Fibroblast of gingiva (primary cell): ENCODE data around the gene GAL3ST3.
"Not testable (repeated sequence)": the region's sequence is repeated elsewhere in the genome, so short reads cannot be mapped to it uniquely, and the experiment has no call there.

Experiments used
- DNase-seq: peaks from one replicate; pipeline ENCODE4 v3.0.0-alpha.2; 2011; ENCODE audit warnings: low read depth

GAL3ST3 gene, protein sequence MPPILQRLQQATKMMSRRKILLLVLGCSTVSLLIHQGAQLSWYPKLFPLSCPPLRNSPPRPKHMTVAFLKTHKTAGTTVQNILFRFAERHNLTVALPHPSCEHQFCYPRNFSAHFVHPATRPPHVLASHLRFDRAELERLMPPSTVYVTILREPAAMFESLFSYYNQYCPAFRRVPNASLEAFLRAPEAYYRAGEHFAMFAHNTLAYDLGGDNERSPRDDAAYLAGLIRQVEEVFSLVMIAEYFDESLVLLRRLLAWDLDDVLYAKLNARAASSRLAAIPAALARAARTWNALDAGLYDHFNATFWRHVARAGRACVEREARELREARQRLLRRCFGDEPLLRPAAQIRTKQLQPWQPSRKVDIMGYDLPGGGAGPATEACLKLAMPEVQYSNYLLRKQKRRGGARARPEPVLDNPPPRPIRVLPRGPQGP

DNA sequence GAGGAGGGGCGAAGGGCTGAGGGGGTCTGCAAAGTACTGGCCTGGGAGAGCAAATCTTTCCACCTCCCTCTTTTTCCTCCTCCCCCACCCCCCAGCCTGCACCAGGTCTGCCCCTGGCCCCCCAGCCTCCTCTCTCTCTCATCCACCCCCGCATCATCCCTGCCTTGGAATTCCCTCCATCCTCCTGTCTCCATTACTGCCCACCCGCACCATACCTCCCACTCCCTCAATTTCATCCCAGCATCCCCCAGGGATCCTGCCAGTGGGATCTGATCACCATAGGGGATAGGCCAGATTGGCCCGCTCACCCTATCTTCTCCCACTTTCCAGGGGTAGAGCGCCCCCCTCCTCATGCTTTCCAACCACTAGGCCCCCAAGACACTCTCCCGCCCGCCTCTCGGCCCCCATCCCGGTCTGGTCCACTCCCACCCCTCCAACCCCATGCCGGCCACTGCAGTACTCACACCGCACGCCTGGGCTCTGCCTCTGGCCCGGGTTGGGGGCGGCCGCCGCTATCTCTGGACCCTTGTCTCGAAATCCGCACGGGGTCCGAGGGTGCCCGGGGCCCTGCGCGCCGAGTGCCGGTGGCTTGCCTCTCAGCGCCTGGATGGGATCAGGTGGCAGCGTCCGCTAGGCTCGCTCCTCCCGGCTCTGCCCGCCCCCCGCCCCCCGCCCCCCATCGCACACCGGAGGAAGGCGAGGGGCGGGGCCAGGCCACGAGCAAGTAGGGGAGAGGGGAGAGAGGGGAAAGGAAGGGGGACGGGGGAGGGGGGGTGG, at the start of gene GAL3ST3:
GAL3ST3 (minus strand) TSS at position 615 of the 777 bp plus-strand sequence. CDS start 3,746 bp downstream, outside the sequence.
- DNase-seq, result no peak

DNA sequence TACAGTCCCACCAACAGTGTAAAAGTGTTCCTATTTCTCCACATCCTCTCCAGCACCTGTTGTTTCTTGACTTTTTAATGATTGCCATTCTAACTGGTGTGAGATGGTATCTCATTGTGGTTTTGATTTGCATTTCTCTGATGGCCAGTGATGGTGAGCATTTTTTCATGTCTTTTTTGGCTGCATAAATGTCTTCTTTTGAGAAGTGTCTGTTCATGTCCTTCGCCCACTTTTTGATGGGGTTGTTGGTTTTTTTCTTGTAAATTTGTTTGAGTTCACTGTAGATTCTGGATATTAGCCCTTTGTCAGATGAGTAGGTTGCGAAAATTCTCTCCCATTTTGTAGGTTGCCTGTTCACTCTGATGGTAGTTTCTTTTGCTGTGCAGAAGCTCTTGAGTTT, 43.2 kb upstream of the GAL3ST3 start:
- DNase-seq, result not testable (repeated sequence)

DNA sequence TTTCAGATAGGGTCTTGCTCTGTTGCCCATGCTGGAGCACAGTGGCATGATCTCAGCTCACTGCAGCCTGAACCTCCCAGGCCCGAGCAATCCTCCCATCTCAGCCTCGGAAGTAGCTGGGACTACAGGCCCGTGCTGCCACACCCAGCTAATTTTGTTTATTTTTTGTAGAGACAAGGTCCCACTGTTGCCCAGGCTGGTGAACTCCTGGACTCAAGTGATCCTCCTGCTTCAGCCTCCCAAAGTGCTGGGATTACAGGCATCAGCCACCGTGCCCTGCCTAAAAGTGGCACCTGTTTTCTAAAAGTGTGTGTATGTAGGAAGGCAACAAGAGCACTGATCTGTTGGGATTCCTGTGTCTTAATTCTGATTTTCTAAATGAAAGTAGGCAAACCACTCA, 41.3 kb upstream of the GAL3ST3 start:
- no peak for DNase-seq

DNA sequence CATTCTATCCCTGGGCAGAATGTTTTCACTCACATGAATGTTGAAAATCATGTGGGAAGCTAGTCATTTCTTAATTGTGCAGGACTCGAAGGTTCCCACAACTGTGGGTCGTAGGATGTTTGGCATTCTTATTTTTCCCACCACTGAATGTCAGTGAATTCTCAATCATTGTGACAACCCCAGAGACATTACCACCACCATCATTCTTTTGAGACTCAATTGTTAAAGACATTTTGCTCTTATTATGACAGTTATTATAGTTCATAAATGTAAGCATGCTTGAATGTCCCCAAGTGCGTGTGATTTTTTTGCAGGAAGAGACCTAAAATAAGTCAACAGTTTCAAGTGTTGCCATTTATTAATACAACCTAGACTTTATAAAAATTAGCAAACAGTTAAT, 40.1 kb upstream of the GAL3ST3 start:
- no peak for DNase-seq

DNA sequence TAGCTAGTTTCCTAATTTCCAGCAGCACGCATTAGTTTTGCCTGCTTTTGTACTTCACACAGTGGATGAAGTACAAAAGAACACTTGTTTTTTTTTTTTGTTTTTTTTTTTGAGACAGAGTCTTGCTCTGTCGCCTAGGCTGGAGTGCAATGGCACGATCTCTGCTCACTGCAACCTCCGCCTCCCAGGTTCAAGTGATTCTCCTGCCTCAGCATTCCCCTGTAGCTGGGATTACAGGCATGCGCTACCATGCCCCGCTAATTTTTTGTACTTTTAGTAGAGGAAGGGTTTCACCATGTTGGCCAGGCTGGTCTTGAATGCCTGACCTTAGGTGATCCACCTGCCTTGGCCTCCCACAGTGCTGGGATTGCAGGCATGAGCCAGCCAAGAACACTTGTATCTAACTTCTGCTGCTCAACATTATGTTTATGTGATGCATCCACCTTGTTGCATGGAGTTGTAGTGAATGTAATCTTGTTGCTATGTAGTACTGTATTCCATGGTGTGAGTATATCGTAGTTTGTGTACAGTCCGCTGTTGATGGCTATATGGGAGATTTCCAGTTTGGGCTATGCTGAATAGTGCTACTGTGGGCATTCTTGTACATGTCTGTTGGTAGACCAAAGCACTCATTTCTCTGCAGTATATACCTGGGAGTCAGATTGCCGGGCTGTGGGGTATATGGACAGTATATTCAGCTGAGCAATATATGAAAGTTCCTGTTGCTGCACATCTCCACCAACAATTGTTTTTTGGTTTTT, 38.4 kb upstream of the GAL3ST3 start:
- no peak for DNase-seq

DNA sequence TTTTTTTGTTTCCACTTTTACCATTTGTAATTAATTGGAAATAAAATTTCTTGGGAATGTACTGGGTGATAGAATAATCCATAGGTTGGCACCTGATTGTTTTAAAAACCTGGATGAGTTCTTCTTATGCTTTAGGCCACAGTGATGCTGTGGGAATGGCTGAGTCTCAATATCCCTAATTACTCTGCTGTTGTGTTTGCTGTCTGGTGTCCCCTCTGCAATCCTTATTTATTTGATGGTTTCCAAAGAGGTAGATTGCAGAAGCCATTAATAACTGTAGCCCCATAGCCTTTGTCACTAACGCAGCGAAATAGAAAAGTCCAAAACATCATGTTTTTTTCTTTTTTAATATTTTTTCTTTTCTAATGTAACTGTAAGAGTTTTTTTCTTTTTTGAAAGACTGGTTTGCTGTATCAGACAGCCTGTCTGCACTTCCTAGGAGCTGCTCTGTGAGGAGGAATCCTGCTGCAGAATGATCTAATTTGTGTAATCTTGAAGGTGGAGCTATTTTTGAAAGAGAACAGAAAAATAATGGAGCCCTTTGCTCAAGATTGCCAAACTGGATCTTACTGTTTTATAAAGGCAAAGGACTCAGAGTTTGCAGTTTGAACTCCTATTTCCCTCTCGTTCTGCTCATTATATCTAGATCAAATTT, 36.0 kb upstream of the GAL3ST3 start:
- DNase-seq, result no peak

DNA sequence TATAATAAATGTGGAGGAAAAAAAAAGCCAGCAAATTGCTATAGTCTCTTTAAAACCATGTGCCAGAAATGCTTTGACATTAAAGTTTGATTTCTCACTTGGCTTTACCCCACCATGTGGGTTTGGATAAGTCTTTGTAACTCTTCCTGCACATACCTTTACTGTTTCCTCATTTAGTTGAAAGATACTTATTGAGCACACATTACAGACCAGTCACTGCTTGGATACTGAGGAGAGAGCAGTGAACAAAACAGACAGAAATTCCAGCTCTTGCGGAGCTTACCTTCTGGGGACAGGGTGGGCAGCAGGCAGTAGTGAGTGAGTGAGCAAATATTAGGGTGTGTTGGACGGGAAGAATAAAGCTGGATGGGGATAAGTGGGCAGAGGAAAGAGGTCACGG, 34.8 kb upstream of the GAL3ST3 start:
- DNase-seq, result no peak

DNA sequence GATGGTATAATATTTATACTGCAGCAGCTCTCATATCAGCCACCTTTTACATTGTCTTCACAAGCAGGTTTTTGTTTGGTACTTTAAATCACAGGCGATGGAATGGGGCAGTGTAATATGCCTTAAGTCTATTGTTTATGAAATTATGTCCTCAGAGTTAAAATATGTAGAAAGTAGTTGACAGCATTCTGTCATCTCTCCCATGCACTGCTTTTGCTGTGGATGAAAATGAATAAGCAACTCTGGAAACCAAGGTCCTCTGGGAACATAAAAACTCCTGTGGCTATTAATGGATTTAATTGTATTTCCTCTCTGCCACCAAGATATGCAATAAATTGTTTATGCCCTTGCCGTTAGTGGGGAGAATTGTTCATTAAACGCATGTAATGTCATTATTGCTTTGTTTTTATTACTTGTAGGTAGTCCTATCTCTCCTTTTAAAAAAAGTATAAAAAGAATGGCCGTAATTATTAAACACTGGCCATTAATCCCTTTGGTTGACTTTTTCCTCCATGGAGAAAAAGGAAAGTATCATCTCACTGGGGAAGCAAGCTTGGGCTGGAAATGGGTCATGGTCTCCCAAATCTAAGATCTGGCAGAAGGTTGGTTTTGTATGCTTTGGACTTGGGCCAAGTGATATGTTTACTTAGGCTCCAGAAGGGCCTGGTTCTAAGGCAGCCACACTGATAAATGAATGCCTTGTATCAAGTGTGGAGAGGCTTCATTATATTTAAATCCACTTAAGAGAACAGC, 34.2 kb upstream of the GAL3ST3 start:
- no peak for DNase-seq

DNA sequence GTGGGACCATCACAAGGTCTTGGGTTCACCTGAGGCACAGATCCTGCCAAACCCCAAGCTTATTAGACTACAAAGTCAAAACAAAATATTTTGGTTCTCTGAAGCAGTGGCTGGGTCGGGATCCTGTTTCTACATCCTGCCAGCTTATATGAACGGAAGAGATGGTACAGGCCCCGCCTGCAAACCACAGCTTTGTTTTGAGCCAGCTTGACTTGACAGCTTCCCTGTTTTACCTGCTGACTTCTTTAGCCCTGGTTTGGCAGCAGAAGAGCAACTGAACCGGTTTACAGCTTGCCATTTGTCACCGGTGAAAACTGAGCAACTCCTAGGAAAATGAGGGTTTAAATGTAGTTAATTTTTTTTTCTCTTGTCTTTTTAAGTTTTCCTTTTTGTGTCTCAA, 32.5 kb upstream of the GAL3ST3 start:
- peak; percentile 21 for DNase-seq

DNA sequence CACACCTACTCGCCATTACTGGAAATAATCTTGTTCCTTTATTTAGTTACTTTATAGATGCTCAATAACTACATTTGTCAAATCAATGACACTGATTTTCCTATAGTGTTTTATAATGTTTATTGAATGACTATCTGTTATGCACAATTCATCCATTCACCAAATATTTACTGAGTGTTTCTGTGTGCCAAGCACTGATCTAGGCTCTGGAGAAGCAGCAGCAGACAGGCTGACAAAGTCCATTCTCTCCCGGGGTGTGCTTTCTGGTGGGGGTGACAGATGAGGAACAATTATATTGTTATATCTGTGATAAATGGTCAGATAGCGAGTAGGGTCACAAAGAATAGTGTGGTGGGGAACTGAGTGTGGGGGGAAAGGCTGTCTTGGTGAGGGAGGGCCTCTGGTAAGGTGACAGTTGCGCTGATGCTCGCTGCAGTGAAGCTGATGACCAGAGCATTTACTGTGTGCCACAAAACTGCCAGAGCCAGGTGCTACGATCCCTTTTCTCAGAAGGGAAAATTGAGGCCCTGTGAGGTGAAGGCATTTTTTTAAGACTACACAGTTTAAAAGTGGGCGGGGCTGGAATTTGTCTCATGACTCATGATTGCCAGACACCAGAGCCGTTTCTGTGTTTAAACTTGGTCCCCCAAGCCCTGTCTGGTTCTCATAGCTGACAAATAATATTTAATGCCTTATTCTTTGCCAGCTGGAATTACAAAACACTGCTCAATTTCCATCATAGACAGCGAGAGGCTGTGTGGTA, 31.3 kb upstream of the GAL3ST3 start:
- peak; percentile 81 for DNase-seq

DNA sequence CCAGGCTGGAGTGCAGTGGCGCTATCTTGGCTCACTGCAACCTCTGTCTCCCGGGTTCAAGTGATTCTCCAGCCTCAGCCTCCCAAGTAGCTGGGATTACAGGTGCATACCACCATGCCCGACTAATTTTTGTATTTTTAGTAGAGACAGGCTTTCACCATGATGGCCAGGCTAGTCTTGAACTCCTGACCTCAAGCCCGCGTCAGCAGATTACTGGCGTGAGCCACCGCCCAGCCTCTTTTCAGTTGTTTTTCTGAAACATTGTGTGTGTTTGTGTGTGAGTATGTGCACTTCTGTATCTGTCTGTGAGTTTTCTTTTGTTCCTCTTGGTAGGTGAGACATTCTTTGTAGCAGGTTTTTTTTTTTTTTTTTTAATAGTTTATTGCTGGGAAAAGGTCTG, 30.0 kb upstream of the GAL3ST3 start:
- DNase-seq, result not testable (repeated sequence)

DNA sequence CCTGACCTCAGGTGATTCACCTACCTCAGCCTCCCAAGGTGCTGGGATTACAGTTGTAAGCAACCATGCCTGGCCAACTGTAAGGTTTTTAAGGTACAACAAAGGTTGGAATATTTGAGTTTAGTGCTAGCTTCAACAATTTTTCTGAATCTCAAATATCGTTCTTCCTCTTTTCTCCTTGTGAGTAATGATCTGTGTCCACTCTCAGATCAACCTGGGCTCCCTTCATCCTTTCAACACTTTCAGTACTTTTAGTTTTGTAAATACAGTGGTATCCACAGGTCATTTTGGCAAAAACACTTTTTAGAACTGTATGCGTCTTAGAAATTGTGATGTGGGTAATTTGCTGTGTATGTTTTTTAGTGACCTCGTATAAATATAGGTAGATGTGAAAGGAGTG, 29.0 kb upstream of the GAL3ST3 start:
- no peak for DNase-seq

DNA sequence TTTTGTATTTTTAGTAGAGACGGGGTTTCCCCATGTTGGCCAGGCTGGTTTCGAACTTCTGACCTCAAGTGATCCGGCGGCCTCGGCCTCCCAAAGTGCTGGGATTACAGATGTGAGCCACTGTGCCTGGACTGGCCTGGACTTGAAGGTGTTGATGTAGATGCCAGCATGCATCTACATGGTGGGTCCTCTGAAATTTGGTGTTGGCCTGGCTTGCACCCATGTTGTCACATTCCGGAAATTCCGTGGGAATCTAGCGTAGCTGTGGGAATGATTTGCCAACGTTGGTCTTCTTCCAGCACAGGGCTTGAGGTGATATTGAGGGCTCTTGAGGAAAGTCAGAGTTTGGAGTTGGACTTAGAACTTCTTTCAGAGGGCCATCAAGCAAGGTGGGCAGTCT, 27.6 kb upstream of the GAL3ST3 start:
- no peak for DNase-seq

DNA sequence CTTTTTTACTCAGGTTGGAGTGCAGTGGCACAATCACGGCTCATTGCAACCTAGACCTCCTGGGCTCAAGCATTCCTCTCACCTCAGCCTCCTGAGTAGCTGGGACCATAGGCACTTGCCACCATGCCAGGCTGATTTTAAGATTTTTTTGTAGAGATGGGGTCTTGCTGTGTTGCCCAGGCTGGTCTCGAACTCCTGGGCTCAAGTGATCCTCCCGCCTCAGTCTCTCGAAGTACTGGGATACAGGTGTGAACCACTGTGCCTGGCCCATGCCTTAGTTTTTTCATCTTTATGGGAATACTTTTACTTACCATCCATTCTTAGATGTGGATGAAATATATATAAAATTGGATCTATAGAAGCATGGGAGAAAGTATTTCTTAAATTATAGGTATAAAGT, 26.3 kb upstream of the GAL3ST3 start:
- no peak for DNase-seq

DNA sequence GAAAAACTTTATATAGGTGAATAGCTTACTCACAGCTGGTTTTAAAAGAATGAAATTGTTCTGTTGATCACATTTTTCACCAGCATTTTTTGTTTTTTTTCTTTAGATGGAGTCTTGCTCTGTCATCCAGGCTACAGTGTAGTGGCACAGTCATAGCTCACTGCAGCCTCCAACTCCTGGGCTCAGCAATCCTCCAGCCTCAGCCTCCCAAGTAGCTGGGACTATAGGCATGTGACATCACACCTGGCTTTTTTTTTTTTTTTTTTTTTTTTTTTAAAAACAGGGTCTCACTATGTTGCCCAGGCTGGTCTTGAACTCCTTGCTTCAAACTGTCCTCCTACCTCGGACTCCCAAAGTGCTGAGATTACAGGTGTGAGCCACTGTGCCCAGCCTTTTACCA, 24.7 kb upstream of the GAL3ST3 start:
- DNase-seq, result no peak

DNA sequence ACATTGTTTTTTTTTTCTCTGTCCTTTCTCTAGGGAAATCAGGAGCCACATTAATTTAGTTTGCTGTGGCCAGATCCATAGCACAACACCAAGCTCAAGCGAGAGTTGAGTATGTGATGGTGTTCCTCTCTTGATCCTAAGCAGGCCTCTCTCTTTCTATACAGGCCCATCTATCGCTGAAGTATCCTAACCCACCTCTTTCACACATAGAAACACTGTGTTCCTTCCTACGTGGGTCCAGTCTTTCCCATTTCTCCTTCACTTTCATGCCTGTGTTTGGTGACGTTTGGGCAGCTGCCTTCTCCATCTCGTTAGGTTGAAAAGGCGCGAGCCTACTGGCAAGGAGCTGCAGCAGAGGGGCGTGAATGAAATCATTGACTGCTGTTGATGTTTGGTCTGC, 23.6 kb upstream of the GAL3ST3 start:
- no peak for DNase-seq

DNA sequence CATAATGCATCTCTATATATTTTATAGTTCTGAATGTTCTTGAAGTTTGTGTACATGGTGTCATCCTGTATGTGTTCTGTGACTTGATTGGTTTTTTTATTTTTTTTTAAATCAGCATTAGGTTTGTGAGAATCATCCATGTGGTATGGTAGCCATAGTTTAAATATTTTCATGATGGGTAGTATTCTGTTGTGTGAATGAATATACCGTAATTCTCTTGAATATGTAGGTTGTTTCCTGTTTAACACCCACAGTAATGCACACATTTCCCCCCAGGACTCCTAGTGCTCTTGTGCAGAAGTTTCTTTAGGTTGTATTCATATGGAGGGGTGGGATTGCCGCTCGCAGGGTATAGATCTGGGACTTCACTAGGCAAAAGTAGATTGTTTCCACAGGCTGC, 23.1 kb upstream of the GAL3ST3 start:
- DNase-seq, result no peak

DNA sequence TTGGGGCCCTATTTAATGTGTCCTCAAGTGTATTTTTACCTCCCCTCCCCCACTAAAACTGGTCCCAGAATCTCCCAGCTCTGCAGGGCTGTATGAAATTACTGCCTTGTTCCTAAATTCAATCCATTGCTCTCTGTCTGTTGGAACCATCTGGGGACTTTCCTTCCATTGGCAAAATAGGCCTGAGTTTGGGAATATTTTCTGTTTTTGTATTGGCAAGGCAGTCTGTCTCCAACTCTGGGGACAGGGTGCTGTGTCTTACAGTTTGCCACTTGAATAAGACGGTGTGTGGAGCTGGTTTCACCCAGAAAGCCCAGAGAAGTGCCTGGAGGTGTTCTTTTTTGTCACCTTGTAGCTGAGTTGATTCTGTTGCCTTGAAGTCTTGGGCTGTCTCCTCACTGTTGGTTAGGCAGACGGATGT, 22.4 kb upstream of the GAL3ST3 start:
- DNase-seq, result no peak

DNA sequence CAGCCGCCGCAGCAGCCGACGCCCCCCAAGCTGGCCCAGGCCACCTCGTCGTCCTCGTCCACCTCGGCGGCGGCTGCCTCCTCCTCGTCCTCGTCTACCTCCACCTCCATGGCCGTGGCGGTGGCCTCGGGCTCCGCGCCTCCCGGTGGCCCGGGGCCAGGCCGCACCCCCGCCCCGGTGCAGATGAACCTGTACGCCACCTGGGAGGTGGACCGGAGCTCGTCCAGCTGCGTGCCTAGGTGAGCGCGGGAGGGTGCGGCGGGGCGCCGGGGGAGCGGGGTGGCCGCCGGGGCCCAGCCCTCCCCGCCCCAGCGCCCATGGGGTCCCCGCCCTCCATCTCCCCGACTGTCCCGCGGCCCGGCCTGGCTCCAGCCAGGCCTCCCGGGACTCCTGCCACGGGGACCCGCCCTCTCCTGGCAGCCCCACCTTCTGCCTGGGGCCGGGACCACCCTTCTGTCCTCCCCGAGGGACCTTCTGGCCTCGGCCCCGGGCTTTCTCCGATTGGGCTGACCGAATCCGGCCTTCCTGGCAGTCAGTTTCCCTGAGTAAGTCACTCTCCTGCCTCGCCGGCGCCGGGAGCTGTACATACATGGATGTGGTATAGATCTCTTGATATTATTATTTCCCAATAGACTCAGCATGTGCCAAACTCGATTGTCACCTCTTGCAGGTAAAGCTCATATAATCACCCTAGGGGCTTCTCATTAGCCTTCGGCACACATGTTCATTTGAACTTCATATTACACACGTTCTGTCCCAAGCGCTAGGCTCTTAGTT, 21.8 kb upstream of the GAL3ST3 start:
- peak; percentile 34 for DNase-seq
